Measurements from ENCODE around the gene HNF4A. TPM values are rescaled to one million over a fixed set of nuclear protein-coding genes. Genes with fewer than 3 reads are reported as not detected.
A peak's percentile ranks its signal among the peaks of the same experiment; 100 is the strongest.

Gene HNF4A
- total and polyA plus RNA-seq, 2 of the 13 experiments (the other 11 are each of a cell fraction or from before 2014, with no cell fraction given) = 80.9 to 169 TPM

- TF ChIP-seq ZBTB14 (CRISPR knock-in tag; IDR thresholded peaks at IDR 0.05) = no peak
- no peak for TF ChIP-seq KDM2A (CRISPR knock-in tag; IDR thresholded peaks at IDR 0.05; ENCODE audit: borderline replicate concordance, low read depth)
- TF ChIP-seq ZNF441 (CRISPR knock-in tag; IDR thresholded peaks at IDR 0.05; ENCODE audit: borderline replicate concordance) = no peak
- TF ChIP-seq NPAS2 (CRISPR knock-in tag; IDR thresholded peaks at IDR 0.05; ENCODE audit: borderline replicate concordance) = no peak
- peak; percentile 5; the same call in 1 of the 2 replicates for TF ChIP-seq ERF (CRISPR knock-in tag; IDR thresholded peaks at IDR 0.05)
- TF ChIP-seq ZSCAN30 (CRISPR knock-in tag; IDR thresholded peaks at IDR 0.05) = no peak
- TF ChIP-seq ZNF724P (CRISPR knock-in tag; IDR thresholded peaks at IDR 0.05; ENCODE audit: borderline replicate concordance) = no peak
- 0 out of 2 replicates have a peak, but pooled peaks have one; percentile 49 for TF ChIP-seq ARHGAP35 (CRISPR knock-in tag; IDR thresholded peaks at IDR 0.05; ENCODE audit: borderline replicate concordance)
- TF ChIP-seq SMC3 (IDR thresholded peaks at IDR 0.05; ENCODE audit: low read length) = no peak
- TF ChIP-seq ZNF788 (CRISPR knock-in tag; IDR thresholded peaks at IDR 0.05; ENCODE audit: borderline replicate concordance) = no peak
- no peak for TF ChIP-seq TCF7L2 (IDR thresholded peaks at IDR 0.05; ENCODE audit: low read depth, low read length)
- no peak for TF ChIP-seq ZNF557 (CRISPR knock-in tag; IDR thresholded peaks at IDR 0.05)
- TF ChIP-seq ZNF512 (CRISPR knock-in tag; IDR thresholded peaks at IDR 0.05) = no peak
- TF ChIP-seq ZNF501 (CRISPR knock-in tag; IDR thresholded peaks at IDR 0.05) = peak; percentile 77
- TF ChIP-seq ATF7-NPFF (CRISPR knock-in tag; IDR thresholded peaks at IDR 0.05; ENCODE audit: low read depth) = no peak
- TF ChIP-seq AGO1 (IDR thresholded peaks at IDR 0.05; ENCODE audit: low read depth, low read length, poor library complexity, severe bottlenecking) = no peak
- TF ChIP-seq ZSCAN9 (CRISPR knock-in tag; IDR thresholded peaks at IDR 0.05; ENCODE audit: borderline replicate concordance) = peak; percentile 54; the same call in 1 of the 2 replicates
- 0 out of 2 replicates have a peak, but pooled peaks have one; percentile 46 for TF ChIP-seq MEF2D (CRISPR knock-in tag; IDR thresholded peaks at IDR 0.05)
- no peak for TF ChIP-seq MAF1 (CRISPR knock-in tag; IDR thresholded peaks at IDR 0.05; ENCODE audit: borderline replicate concordance)
- no peak for TF ChIP-seq ZNF780A (CRISPR knock-in tag; IDR thresholded peaks at IDR 0.05)
- no peak for TF ChIP-seq IKZF4 (CRISPR knock-in tag; IDR thresholded peaks at IDR 0.05; ENCODE audit: borderline replicate concordance, low read depth, not compliant biosample characterization)
- TF ChIP-seq ZNF468 (CRISPR knock-in tag; IDR thresholded peaks at IDR 0.05) = no peak
- no peak for TF ChIP-seq PATZ1 (CRISPR knock-in tag; IDR thresholded peaks at IDR 0.05)
- TF ChIP-seq ZNF333 (CRISPR knock-in tag; IDR thresholded peaks at IDR 0.05; ENCODE audit: borderline replicate concordance) = no peak
- no peak for TF ChIP-seq ZNF672 (CRISPR knock-in tag; IDR thresholded peaks at IDR 0.05)
- TF ChIP-seq ZKSCAN8 (CRISPR knock-in tag; IDR thresholded peaks at IDR 0.05; ENCODE audit: borderline replicate concordance) = 0 out of 2 replicates have a peak, but pooled peaks have one; percentile 15
- no peak for TF ChIP-seq NR1H2 (CRISPR knock-in tag; IDR thresholded peaks at IDR 0.05; ENCODE audit: borderline replicate concordance, low read depth)
Observed at GRCh38 chr20:44461142-44461802, 105.8 kb downstream of the HNF4A start (continued).
